OCI-LY7 (cell line): ENCODE results near the gene UNC80. TPM values are rescaled to one million over a fixed set of nuclear protein-coding genes. Genes with fewer than 3 reads are reported as not detected.
A peak's percentile ranks its signal among the peaks of the same experiment; 100 is the strongest.

Experiments used
- BruUV-seq: library from RNA; stranded (reverse); fragments of 400-500 nt; replicated peaks from 2 replicates; lab custom pipeline; 2021; lab: Mats Ljungman, UMichigan
- CTCF ChIA-PET: fragments of 300-600 bp; sonication (Branson Sonifier 250); formaldehyde crosslinking; loops from one replicate; lab custom pipeline; 2022; ENCODE audit warnings: antibody characterized with exemption; ENCODE audit not compliant: unreplicated experiment; lab: Charles Lee
- POLR2A ChIA-PET: fragments of 300-600 bp; sonication (Branson Sonifier 250); formaldehyde crosslinking; loops from one replicate; lab custom pipeline; 2022; ENCODE audit warnings: antibody characterized with exemption; lab: Charles Lee
- DNase-seq: peaks from one replicate; pipeline ENCODE4 v3.0.0-alpha.2; 2015; ENCODE audit warnings: low spot score
- H2AFZ ChIP-seq: fragments of 200-600 bp; sonication (generic), shearing (Covaris generic); 2 replicates; pipeline ENCODE4 v1.6.1; 2014; ENCODE audit warnings: mild to moderate bottlenecking, antibody characterized with exemption, low read length, moderate library complexity
- H3K27ac ChIP-seq: fragments of 200-600 bp; sonication (generic); 2 replicates; pipeline ENCODE4 v1.5.1; 2014; ENCODE audit warnings: mixed run types, low read depth, mild to moderate bottlenecking, moderate library complexity, low read length, inconsistent platforms; ENCODE audit not compliant: poor library complexity, severe bottlenecking
- H3K36me3 ChIP-seq: fragments of 200-600 bp; sonication (generic); 2 replicates; pipeline ENCODE4 v1.6.1; 2014; ENCODE audit warnings: mild to moderate bottlenecking, antibody characterized with exemption, low read length, moderate library complexity, mixed read lengths; ENCODE audit not compliant: insufficient read depth
- H3K4me1 ChIP-seq: fragments of 200-600 bp; sonication (generic); 2 replicates; pipeline ENCODE4 v1.5.1; 2014; ENCODE audit warnings: mild to moderate bottlenecking, low read length; ENCODE audit not compliant: insufficient read depth, poor library complexity, severe bottlenecking
- H3K4me2 ChIP-seq: fragments of 200-600 bp; sonication (generic); 2 replicates; pipeline ENCODE4 v1.6.1; 2014; ENCODE audit warnings: mild to moderate bottlenecking, low read length
- H3K4me3 ChIP-seq: fragments of 200-600 bp; sonication (generic); 2 replicates; pipeline ENCODE4 v1.5.1; 2014; ENCODE audit warnings: mild to moderate bottlenecking, low read depth, low read length; ENCODE audit not compliant: poor library complexity, severe bottlenecking
- H3K79me2 ChIP-seq: fragments of 200-600 bp; sonication (generic); 2 replicates; pipeline ENCODE4 v1.6.1; 2016; ENCODE audit warnings: low read depth, mild to moderate bottlenecking, low read length, moderate library complexity, mixed read lengths; ENCODE audit not compliant: insufficient read depth
- H3K9me2 ChIP-seq: fragments of 200-600 bp; sonication (generic); 2 replicates; pipeline ENCODE4 v1.6.1; 2016; ENCODE audit warnings: mild to moderate bottlenecking, low read length, mixed read lengths; ENCODE audit not compliant: insufficient read depth
- H3K9me3 ChIP-seq: fragments of 200-600 bp; sonication (generic); 2 replicates; pipeline ENCODE4 v1.6.1; 2014; ENCODE audit warnings: mild to moderate bottlenecking, mixed run types, low read length, mixed read lengths
- H4K20me1 ChIP-seq: fragments of 200-600 bp; sonication (generic); 2 replicates; pipeline ENCODE4 v1.6.1; 2014; ENCODE audit warnings: mild to moderate bottlenecking, antibody characterized with exemption, low read length, moderate library complexity, mixed read lengths; ENCODE audit not compliant: insufficient read depth
- CTCF ChIP-seq: fragments of 200-600 bp; sonication (generic); conservative IDR thresholded peaks from 2 replicates; pipeline ENCODE4 v1.5.1; 2014; ENCODE audit warnings: mild to moderate bottlenecking, antibody characterized with exemption, low read length, moderate library complexity, mixed read lengths
- EZH2phosphoT487 ChIP-seq: fragments of 200-600 bp; sonication (generic); IDR thresholded peaks from 2 replicates; pipeline ENCODE4 v1.6.1; 2018; ENCODE audit warnings: low read depth, borderline replicate concordance, mild to moderate bottlenecking, mixed run types, antibody characterized with exemption, low read length, moderate library complexity, mixed read lengths
- intact Hi-C: fragments of 100-400 bp; cut with micrococcal nuclease; formaldehyde crosslinking; loops from one replicate; pipeline ENCODE4 v1.10.0; 2022; ENCODE audit not compliant: unreplicated experiment
- total RNA-seq, 2 experiments: library from RNA; depleted of rRNA in 1 of 2; stranded (reverse); fragments of >200 nt in 1 of 2; shearing (Covaris generic) in 1 of 2; gene quantifications; 2 replicates each; pipeline ENCODE4 v1.2.3, GENCODE V29; 2014 to 2022

The UNC80 gene
- total RNA-seq, 2 experiments from 2014 or later: not detected

DNA sequence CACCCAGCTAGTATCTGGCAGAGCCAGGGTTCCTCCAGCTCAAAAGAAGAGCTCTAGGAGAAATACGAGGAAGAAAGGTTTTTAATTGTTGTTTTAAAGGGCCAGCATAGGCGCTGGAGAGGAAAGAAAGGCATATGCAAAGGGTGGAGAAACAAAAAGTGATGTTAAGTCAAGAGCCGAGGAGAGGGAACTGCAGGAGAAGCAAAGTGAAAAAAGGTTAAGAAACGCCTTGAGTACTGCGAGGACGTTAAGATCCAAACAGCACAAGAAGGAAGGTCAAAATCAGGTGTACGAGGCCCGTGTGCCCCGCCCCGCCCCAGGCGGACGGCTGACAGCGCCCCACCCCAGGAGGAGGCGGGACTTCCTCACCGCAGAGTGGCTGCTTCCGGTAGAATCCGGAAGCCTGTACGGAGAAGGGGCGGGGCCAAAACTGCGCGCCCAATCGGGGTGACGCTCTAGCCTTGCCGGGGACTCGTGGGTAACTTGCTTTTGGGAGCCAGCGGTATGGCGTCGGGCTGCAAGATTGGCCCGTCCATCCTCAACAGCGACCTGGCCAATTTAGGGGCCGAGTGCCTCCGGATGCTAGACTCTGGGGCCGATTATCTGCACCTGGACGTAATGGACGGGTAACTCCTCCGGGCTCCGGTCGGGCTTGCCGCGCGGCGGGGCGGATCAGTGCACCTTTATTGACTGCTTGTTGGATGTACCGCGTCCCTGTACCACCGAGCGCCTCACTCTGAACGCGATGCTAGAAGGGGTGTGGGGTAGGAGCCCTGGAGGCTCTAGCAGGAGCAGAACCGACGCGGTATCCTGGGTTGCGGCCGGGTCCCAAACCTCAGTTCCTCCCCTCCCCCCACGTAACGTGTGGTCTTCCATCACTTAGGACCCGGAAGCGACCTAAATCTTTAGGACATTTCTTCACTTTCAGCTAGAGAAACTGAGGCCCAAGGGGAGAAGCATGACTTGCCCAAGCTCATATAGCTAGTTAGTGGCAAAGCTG is 230.8 kb downstream of the UNC80 start, which contains the start of gene RPE:
TSS of gene RPE (plus strand) at position 481 of the 1,000 bp plus-strand sequence. CDS start at position 505, 24 bp downstream.
- Histone ChIP-seq H3K79me2 (peaks cover 49% of the 10 kb centered on the region), H3K36me3 (peaks cover 42% of the 10 kb centered on the region), H2AFZ (peak within 1 kb of the TSS; percentile 98), H3K27ac (peak within 1 kb of the TSS; percentile 58), H4K20me1 (peaks cover 41% of the 10 kb centered on the region), H3K9me2 (no peaks in the 10 kb centered on the region), H3K4me1 (peaks cover 38% of the 10 kb centered on the region), H3K4me3 (peak within 1 kb of the TSS; percentile 89), H3K9me3 (no peaks in the 10 kb centered on the region), H3K4me2 (peak within 1 kb of the TSS; percentile 96)
- intact Hi-C loops: loop anchor here (1.0 to 5.0 kb wide), 3 partner anchors 169 to 1975 kb away; partner anchors contain the start of genes KANSL1L, LANCL1 and PLEKHM3
- TF ChIP-seq EZH2phosphoT487: no peak
- no peak for TF ChIP-seq CTCF
- ChIA-PET POLR2A (interaction anchor here (0.7 to 1.5 kb wide), 9 partner anchors 8 to 278 kb away, joined by 3 to 9 read pairs (median 3); no protein-coding TSS in a partner anchor), CTCF (no interaction called here)
- DNase-seq: peak; percentile 97
- no TSS peak for BruUV-seq

- POLR2A ChIA-PET: interaction anchor here (0.5 to 1.5 kb wide), 8 partner anchors 9 to 170 kb away, joined by 3 to 9 read pairs (median 3); no protein-coding TSS in a partner anchor
- peaks cover 38% of the 10 kb centered on the region for H3K4me1 ChIP-seq
- peaks cover 51% of the 10 kb centered on the region for H3K36me3 ChIP-seq
- H3K4me3 ChIP-seq: peak overlapping the region; percentile 89
- peak overlapping the region; percentile 90 for H3K4me2 ChIP-seq
- no TSS peak for BruUV-seq
- TF ChIP-seq CTCF (no peak), EZH2phosphoT487 (no peak)
- H3K27ac ChIP-seq: peak overlapping the region; percentile 58
- H3K79me2 ChIP-seq: peaks cover 58% of the 10 kb centered on the region
- peak; percentile 14 for DNase-seq
- H2AFZ ChIP-seq: no peak overlapping the region; the same call in 1 of the 2 replicates
- H3K9me3 ChIP-seq: no peaks in the 10 kb centered on the region
- intact Hi-C loops: loop anchor here (5.0 kb wide), 2 partner anchors 474 to 1976 kb away; partner anchors contain the start of genes LANCL1 and PLEKHM3
- peaks cover 45% of the 10 kb centered on the region for H4K20me1 ChIP-seq
- CTCF ChIA-PET: no interaction called here
- H3K9me2 ChIP-seq: no peaks in the 10 kb centered on the region
Observed at GRCh38 chr2:210003359-210003758, 231.7 kb downstream of the UNC80 start.
